Naive thymus-derived CD4-positive, alpha-beta T cell (primary cell): ENCODE results near the gene MAT2A. TPM values are rescaled to one million over a fixed set of nuclear protein-coding genes. Genes with fewer than 3 reads are reported as not detected.

ENCODE experiments used
- ATAC-seq: fragments of 150-1000 bp; cut with Tn5 transposase; 2 replicates; pipeline ENCODE4 v1.10.0; 2021; ENCODE audit warnings: mild to moderate bottlenecking, moderate library complexity
- CTCF ChIA-PET: fragments of 350-600 bp; sonication (Branson Sonifier 250); formaldehyde crosslinking; loops from one replicate; lab custom pipeline; 2021; ENCODE audit warnings: antibody characterized with exemption; lab: Charles Lee
- POLR2A ChIA-PET: fragments of 350-600 bp; sonication (Branson Sonifier 250); formaldehyde crosslinking; loops from one replicate; lab custom pipeline; 2021; ENCODE audit warnings: antibody characterized with exemption, inconsistent platforms; lab: Charles Lee
- DNase-seq, 9 donors: peaks; one replicate each; pipeline versions ENCODE4 v3.0.0 to v3.0.0-alpha.2; 2020 to 2022; ENCODE audit warnings: mixed read lengths in 1 of 9
- H3K27ac ChIP-seq: one replicate; pipeline ENCODE4 v1.7.0; 2013; ENCODE audit warnings: mild to moderate bottlenecking, low read depth, low read length, moderate library complexity
- H3K27me3 ChIP-seq, 2 donors: one replicate each; pipeline ENCODE4 v1.7.0; 2013; ENCODE audit warnings: low read length in 2 of 2, mild to moderate bottlenecking in 2 of 2, moderate library complexity in 2 of 2; ENCODE audit not compliant: control insufficient read depth in 2 of 2, insufficient read depth in 2 of 2
- H3K36me3 ChIP-seq, 3 experiments: 1 replicate in 2 of 3; 2 replicates in 1 of 3; pipeline ENCODE4 v1.7.0; 2013; ENCODE audit warnings: low read length in 3 of 3, mild to moderate bottlenecking in 3 of 3, moderate library complexity in 1 of 3; ENCODE audit not compliant: insufficient read depth in 3 of 3, control insufficient read depth in 2 of 3
- H3K4me1 ChIP-seq, 2 donors: one replicate each; pipeline ENCODE4 v1.7.0; 2013; ENCODE audit warnings: low read length in 2 of 2, mild to moderate bottlenecking in 2 of 2, moderate library complexity in 1 of 2; ENCODE audit not compliant: control insufficient read depth in 2 of 2, insufficient read depth in 2 of 2
- H3K4me3 ChIP-seq: 2 replicates; pipeline ENCODE4 v1.7.0; 2013; ENCODE audit warnings: mild to moderate bottlenecking, low read length
- H3K9me3 ChIP-seq, 3 experiments: 1 replicate in 2 of 3; 2 replicates in 1 of 3; pipeline ENCODE4 v1.7.0; 2013; ENCODE audit warnings: low read length in 3 of 3; ENCODE audit not compliant: control insufficient read depth in 2 of 3
- H3K27ac Mint-ChIP-seq, 9 donors: one replicate each; pipeline ENCODE4 v1.8.0; 2020 to 2022; ENCODE audit warnings: mixed read lengths in 9 of 9, mild to moderate bottlenecking in 8 of 9, moderate library complexity in 5 of 9, inconsistent platforms in 2 of 9
- H3K27me3 Mint-ChIP-seq, 5 donors: one replicate each; pipeline ENCODE4 v1.8.0; 2021 to 2022; ENCODE audit warnings: mixed read lengths in 5 of 5, mild to moderate bottlenecking in 1 of 5
- H3K36me3 Mint-ChIP-seq, 5 donors: one replicate each; pipeline ENCODE4 v1.8.0; 2020 to 2022; ENCODE audit warnings: mixed read lengths in 5 of 5, mild to moderate bottlenecking in 3 of 5, inconsistent platforms in 1 of 5
- H3K4me1 Mint-ChIP-seq, 7 donors: one replicate each; pipeline ENCODE4 v1.8.0; 2020 to 2022; ENCODE audit warnings: mixed read lengths in 7 of 7, mild to moderate bottlenecking in 3 of 7, inconsistent platforms in 1 of 7
- H3K4me3 Mint-ChIP-seq, 10 donors: one replicate each; pipeline ENCODE4 v1.8.0; 2020 to 2022; ENCODE audit warnings: mild to moderate bottlenecking in 10 of 10, mixed read lengths in 10 of 10, moderate library complexity in 6 of 10, inconsistent platforms in 2 of 10
- H3K9me3 Mint-ChIP-seq, 11 donors: one replicate each; pipeline ENCODE4 v1.8.0; 2020 to 2022; ENCODE audit warnings: mixed read lengths in 11 of 11, mild to moderate bottlenecking in 4 of 11, inconsistent platforms in 1 of 11, moderate library complexity in 1 of 11
- intact Hi-C, 2 donors: fragments of 100-400 bp; cut with micrococcal nuclease; formaldehyde crosslinking; loops; one replicate each; pipeline ENCODE4 v1.15.1; 2023
- polyA plus RNA-seq, 2 donors: library from polyadenylated mRNA; unstranded; fragments of 300-500 nt; fragmentation: Illumina TruSeq; gene quantifications; one replicate each; pipeline ENCODE4 v1.2.3, GENCODE V29; 2021
- total RNA-seq, 6 experiments: library from RNA in 5 of 6; stranded (reverse) in 5 of 6; gene quantifications; 1 replicate in 5 of 6; 2 replicates in 1 of 6; pipeline ENCODE4 v1.2.3 and lab custom pipeline; 2021 to 2026

Gene MAT2A
- total and polyA plus RNA-seq, 7 experiments from 2014 or later, result 79.8 to 268 (median 127) TPM

DNA sequence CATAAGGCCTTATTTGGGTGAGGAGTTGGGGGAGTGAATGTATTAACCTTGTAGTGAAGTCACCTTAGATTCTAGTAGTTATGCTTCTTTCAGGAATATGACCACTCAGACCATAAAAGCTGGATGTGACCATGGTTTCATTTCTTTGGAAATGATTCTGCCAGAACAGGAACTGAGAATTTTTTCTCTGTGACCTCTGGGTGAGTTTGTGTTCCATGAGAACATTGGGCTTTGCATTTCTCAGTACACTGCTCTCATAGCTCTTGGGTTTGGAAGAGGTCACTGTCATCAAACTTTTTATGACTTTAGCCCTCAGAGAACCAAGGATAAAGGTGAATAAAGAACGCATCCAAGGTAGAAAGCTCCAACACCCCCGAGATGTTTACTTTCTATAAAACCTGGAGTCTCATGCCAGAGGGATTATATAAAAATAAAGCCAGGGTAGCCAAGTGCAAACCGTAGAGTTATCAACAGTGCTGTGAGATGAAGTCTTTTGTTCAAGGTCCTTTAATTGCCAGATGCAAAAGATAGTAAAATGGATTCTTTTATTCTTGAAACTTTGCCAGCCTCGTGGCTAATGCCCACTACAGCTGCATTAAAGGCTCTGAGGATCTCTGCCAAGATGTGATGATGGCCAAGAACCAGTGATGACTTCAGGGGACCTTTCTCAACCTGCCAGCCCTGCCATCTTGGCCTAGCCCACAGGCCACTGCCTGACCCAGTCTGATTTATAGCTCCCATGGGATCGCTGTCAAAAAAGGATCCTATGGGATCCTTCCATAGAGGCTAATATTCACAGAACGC, 27.8 kb upstream of the MAT2A start:
- CTCF ChIA-PET, result no interaction called here
- ATAC-seq (no peak), DNase-seq (no peak)
- Mint-ChIP-seq H3K9me3 (no peaks in the 10 kb centered on the region), H3K4me1 (no peaks in the 10 kb centered on the region), H3K4me3 (no peak overlapping the region), H3K27me3 (peaks cover 0 to 3% (median 0%) of the 10 kb centered on the region in 5 donors), H3K27ac (no peak overlapping the region), H3K36me3 (no peaks in the 10 kb centered on the region)
- Histone ChIP-seq H3K4me1 (no peaks in the 10 kb centered on the region), H3K27me3 (no peaks in the 10 kb centered on the region), H3K4me3 (no peak overlapping the region), H3K9me3 (no peaks in the 10 kb centered on the region), H3K36me3 (no peaks in the 10 kb centered on the region), H3K27ac (no peak overlapping the region)
- POLR2A ChIA-PET, result no interaction called here
- intact Hi-C loops, result no loop called here

GRCh38 chr2:85514323-85514722, 24.6 kb upstream of the MAT2A start:
- H3K4me1 Mint-ChIP-seq, result no peaks in the 10 kb centered on the region
- CTCF ChIA-PET, result no interaction called here

DNA sequence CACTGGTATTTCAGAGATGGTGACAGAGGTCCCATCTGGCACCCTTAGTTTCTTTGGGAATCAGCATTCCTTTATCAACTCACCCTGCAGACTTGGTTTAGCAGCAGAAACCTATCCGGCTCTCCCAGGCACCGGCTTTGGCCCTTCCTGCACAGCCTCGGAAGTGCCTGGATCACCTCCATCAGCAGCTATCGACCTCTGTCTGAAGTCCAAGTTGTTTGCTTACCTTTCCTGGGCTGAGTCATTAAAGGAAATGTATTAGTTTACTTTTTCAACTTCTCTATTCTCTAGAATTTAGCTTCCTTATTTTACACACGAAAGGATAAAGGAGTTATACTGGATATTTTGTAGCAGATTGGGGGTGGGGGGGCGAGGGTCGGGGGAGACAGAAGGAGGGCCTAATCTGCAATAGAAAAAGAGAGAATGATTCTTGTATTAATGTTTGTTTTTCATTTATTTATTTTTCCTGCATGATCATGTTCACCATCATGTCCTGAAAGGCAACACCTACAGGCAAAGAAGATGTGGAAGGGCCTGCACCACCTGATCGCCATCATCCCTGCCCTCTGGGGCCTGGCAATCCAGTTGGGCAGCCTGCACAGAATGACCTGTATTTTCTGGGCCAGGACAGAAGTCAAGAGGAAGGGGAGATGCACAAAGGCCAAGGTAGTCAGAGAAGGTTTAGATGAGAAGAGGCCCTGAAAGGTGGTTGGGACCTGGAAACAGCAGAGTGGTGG, 22.1 kb upstream of the MAT2A start:
- peaks cover 0 to 6% (median 0%) of the 10 kb centered on the region in 5 donors for H3K27me3 Mint-ChIP-seq
- no peak overlapping the region for H3K4me3 Mint-ChIP-seq
- no peaks in the 10 kb centered on the region for H3K4me1 Mint-ChIP-seq
- DNase-seq (no peak), ATAC-seq (no peak)
- no peaks in the 10 kb centered on the region for H3K36me3 Mint-ChIP-seq
- CTCF ChIA-PET, result no interaction called here
- intact Hi-C loops, result no loop called here
- H3K4me3 ChIP-seq, result no peak overlapping the region
- H3K4me1 ChIP-seq, result no peaks in the 10 kb centered on the region
- POLR2A ChIA-PET, result no interaction called here
- H3K27ac Mint-ChIP-seq, result no peak overlapping the region
- H3K36me3 ChIP-seq, result no peaks in the 10 kb centered on the region
- no peaks in the 10 kb centered on the region for H3K9me3 ChIP-seq
- H3K27me3 ChIP-seq, result no peaks in the 10 kb centered on the region
- H3K9me3 Mint-ChIP-seq, result peaks cover 0 to 2% (median 0%) of the 10 kb centered on the region in 11 donors
- no peak overlapping the region for H3K27ac ChIP-seq

More at GRCh38 chr2:85514323-85514722, 24.6 kb upstream of the MAT2A start:
- Mint-ChIP-seq H3K36me3 (no peaks in the 10 kb centered on the region), H3K27ac (no peak overlapping the region), H3K27me3 (peaks cover 0 to 3% (median 0%) of the 10 kb centered on the region in 5 donors), H3K9me3 (no peaks in the 10 kb centered on the region), H3K4me3 (no peak overlapping the region)
- intact Hi-C loops, result no loop called here
- DNase-seq, result no peak
- POLR2A ChIA-PET, result interaction anchor here (2.2 kb wide), 1 partner anchor 24 kb away, joined by 5 read pairs; the partner anchor contains the start of gene MAT2A
- H3K9me3 ChIP-seq, result no peaks in the 10 kb centered on the region
- H3K27ac ChIP-seq, result no peak overlapping the region
- H3K4me1 ChIP-seq, result no peaks in the 10 kb centered on the region
- no peaks in the 10 kb centered on the region for H3K27me3 ChIP-seq
- no peak overlapping the region for H3K4me3 ChIP-seq
- H3K36me3 ChIP-seq, result no peaks in the 10 kb centered on the region
- ATAC-seq, result no peak

GRCh38 chr2:85522090-85522647, 16.8 kb upstream of the MAT2A start:
- Histone ChIP-seq H3K36me3 (no peaks in the 10 kb centered on the region), H3K4me1 (no peaks in the 10 kb centered on the region), H3K9me3 (no peaks in the 10 kb centered on the region), H3K4me3 (no peak overlapping the region), H3K27me3 (no peaks in the 10 kb centered on the region), H3K27ac (no peak overlapping the region)
- no peaks in the 10 kb centered on the region for H3K36me3 Mint-ChIP-seq
- ChIA-PET CTCF (interaction anchor here (0.6 kb wide), 1 partner anchor 99 kb away, joined by 3 read pairs; no protein-coding TSS in a partner anchor), POLR2A (no interaction called here)
- H3K4me1 Mint-ChIP-seq, result peaks cover 0 to 5% (median 0%) of the 10 kb centered on the region in 7 donors
- ATAC-seq (no peak), DNase-seq (no peak)
- peaks cover 0 to 2% (median 0%) of the 10 kb centered on the region in 11 donors for H3K9me3 Mint-ChIP-seq
- no peak overlapping the region for H3K27ac Mint-ChIP-seq
- H3K4me3 Mint-ChIP-seq, result no peak overlapping the region
- intact Hi-C loops, result loop anchor here in 1 of 2 donors (10.0 kb wide), 1 partner anchor 57 kb away; no protein-coding TSS in a partner anchor
- H3K27me3 Mint-ChIP-seq, result peaks cover 0 to 8% (median 0%) of the 10 kb centered on the region in 5 donors

DNA sequence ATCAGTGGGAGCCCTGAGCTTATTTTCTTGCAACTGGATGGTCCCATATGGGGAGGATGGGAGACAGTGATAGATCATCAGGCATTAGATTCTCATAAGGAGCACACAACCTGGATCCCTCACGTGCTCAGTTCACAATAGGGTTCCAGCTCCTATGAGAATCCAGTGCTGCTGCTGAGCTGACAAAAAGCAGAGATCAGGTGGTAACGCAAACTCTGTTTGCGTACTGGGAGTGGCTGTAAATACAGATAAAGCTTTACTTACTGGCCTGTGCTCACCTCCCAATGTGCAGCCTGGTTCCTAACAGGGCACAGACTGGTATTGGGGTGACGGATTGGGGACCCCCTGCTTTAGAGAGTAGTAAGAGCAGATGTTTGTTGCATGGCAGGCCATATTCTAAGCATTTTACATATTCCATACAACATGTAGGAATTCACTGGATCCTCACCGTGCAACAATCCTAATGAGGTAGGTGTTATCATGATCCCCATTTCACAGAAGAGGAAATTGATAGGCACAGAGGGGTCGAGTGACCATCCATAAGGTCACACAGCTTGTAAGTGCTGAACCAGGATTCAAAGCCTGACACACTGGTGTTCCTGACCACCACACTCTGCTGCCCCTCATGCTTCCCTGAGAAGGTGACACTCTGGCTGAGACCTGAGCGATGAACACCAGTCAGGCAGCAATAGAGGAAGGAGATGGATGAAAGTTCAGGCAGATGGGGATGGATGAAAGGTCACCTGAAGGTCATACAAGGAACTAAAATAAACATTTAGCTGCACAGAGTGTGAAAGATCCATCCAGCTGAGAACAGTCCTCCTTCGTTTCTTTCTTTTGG, 15.7 kb upstream of the MAT2A start:
- no peaks in the 10 kb centered on the region for H3K36me3 ChIP-seq
- H3K4me1 ChIP-seq, result no peaks in the 10 kb centered on the region
- Mint-ChIP-seq H3K9me3 (peaks cover 0 to 2% (median 0%) of the 10 kb centered on the region in 11 donors), H3K27ac (no peak overlapping the region), H3K27me3 (peaks cover 0 to 17% (median 4%) of the 10 kb centered on the region in 5 donors), H3K36me3 (no peaks in the 10 kb centered on the region), H3K4me3 (no peak overlapping the region), H3K4me1 (peaks cover 0 to 5% (median 0%) of the 10 kb centered on the region in 7 donors)
- no peak for ATAC-seq
- no peaks in the 10 kb centered on the region for H3K27me3 ChIP-seq
- H3K27ac ChIP-seq, result no peak overlapping the region
- intact Hi-C loops, result loop anchor here in 1 of 2 donors (10.0 kb wide), 1 partner anchor 58 kb away; no protein-coding TSS in a partner anchor
- ChIA-PET CTCF (interaction anchor here (0.6 kb wide), 1 partner anchor 100 kb away, joined by 3 read pairs; no protein-coding TSS in a partner anchor), POLR2A (no interaction called here)
- no peak overlapping the region for H3K4me3 ChIP-seq
- H3K9me3 ChIP-seq, result no peaks in the 10 kb centered on the region
- DNase-seq, result no peak

GRCh38 chr2:85523903-85524335, 15.0 kb upstream of the MAT2A start:
- H3K27ac ChIP-seq, result no peak overlapping the region
- no peaks in the 10 kb centered on the region for H3K27me3 ChIP-seq
- H3K4me1 ChIP-seq, result no peaks in the 10 kb centered on the region
- H3K4me1 Mint-ChIP-seq, result peaks cover 0 to 5% (median 0%) of the 10 kb centered on the region in 7 donors
- POLR2A ChIA-PET, result interaction anchor here (0.6 kb wide), 1 partner anchor 615 kb away, joined by 3 read pairs; no protein-coding TSS in a partner anchor
- no peak for ATAC-seq
- no peaks in the 10 kb centered on the region for H3K9me3 ChIP-seq
- no peaks in the 10 kb centered on the region for H3K36me3 Mint-ChIP-seq
- H3K4me3 ChIP-seq, result no peak overlapping the region
- no peak overlapping the region for H3K4me3 Mint-ChIP-seq
- peak overlapping the region in 2 of 9 donors; percentile 40 to 62 for H3K27ac Mint-ChIP-seq
- H3K9me3 Mint-ChIP-seq, result peaks cover 0 to 2% (median 0%) of the 10 kb centered on the region in 11 donors
- intact Hi-C loops, result loop anchor here in 1 of 2 donors (10.0 kb wide), 1 partner anchor 59 kb away; no protein-coding TSS in a partner anchor
- H3K27me3 Mint-ChIP-seq, result peaks cover 0 to 21% (median 5%) of the 10 kb centered on the region in 5 donors
- CTCF ChIA-PET, result no interaction called here
- DNase-seq, result no peak
- no peaks in the 10 kb centered on the region for H3K36me3 ChIP-seq
